CD4-positive, alpha-beta T cell treated with Interleukin-1 beta for 1 hour (primary cell): ENCODE results near the gene UPF3A.
"Not testable (repeated sequence)": the region's sequence is repeated elsewhere in the genome, so short reads cannot be mapped to it uniquely, and the experiment has no call there.

Source experiments
- DNase-seq, 2 donors: peaks; one replicate each; pipeline ENCODE4 v3.0.0-alpha.2; 2020 to 2022

UPF3A gene

DNA sequence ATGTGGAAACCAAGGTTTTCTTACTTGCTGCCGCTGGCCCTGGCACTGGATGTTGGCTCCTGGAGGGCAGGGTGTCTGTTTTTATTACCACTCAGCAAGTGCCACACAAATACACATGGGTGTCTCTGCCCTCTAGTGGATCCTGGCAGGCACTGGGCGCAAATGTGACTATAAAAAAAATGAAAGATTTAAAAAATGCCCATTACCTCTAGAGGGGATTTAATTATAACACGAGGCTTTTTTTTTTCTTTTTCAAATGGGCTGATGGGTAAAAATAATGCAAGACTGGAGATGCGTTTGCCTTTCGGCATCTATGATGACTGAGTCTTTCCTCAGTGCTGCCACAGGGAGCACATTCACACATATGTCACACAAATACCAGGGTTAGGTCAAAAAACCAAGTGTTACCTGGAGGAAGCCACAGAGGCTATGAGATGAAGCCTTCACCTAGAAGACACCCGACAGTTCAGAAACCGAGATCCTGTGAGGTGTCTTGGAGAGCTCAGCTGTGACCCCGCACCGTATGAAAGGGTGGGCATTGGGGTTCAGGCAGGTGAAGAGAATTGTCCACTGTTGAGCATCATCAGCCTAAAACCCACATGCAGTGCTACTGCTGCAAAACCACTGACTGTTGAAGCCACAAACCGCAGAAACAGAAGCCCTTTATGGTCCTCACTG lies 58.6 kb downstream of the UPF3A start:
- peak; percentile 52 to 67 for DNase-seq

DNA sequence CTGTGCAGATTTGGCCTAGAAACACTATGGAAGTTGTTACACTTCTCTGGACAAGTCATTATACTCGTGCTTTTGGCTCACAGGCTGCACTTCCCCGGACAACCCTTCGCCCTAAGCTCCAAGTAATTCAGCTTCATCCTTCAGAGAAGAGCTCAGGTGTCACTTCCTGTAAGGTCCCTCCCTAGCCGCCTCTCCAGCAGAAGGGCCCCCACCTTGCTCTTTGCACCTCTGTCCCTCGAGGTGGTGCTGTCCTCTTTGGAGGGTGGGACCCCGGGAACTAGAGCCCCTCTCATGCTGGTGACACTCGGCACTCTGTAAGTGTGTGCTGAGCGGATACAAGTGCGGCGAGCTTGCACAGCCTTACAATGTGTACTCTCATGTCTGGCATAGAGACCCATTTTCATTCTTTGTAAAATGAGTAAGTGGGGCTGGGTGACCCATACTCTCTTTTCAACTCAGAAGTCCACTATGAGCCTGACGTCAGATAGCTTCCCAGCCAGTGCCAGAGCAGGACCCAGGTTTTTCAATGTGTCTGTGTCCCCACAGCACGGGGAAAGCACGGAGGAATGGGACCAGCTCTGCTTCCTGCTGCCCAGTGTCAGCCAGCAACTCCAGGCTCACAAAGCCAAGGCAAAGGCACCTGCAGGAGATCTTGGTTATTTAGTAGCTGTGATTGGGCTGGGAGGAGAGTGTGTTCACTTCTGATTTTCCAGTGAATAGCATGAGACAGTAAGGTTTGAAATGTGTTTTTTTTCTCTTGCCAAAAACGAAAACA lies 59.8 kb downstream of the UPF3A start:
- DNase-seq = no peak

DNA sequence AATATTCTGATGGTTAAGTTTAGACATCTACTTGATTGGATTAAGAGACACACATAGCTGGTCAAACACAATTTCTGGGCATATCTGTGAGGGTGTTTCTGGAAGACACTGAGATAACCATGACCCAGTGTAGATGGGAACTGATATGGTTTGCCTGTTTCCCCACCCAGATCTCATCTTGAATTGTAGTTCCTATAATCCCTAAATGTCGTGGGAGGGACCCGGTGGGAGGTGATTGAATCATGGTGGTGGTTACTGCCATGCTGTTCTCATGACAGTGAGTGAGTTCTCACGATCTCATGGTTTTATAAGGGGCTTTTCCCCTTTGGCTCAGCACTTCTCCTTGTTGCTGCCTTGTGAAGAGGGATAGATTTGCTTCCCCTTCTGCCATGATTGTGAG lies 65.9 kb downstream of the UPF3A start:
- DNase-seq = not testable (repeated sequence)

DNA sequence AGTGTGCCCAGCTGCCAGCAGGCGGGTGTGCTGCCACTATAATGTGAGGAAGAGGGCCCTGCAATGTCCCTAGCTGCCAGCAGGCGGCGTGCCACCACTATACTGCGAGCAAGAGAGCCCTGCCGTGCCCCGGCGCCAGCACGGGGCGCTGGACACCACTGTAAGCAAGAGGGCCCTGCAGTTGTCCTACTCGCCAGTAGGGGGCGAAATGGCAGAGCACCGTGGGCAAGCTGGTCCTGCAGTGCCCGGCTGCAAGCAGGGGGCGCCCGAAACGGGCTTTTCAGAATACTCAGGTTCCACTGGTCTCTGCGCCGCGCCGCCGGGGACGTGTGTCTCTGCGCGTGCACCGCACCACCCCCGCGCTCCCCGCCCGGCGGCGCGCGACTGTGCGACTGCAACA lies 71.4 kb downstream of the UPF3A start:
- peak; percentile 29 to 35 for DNase-seq

DNA sequence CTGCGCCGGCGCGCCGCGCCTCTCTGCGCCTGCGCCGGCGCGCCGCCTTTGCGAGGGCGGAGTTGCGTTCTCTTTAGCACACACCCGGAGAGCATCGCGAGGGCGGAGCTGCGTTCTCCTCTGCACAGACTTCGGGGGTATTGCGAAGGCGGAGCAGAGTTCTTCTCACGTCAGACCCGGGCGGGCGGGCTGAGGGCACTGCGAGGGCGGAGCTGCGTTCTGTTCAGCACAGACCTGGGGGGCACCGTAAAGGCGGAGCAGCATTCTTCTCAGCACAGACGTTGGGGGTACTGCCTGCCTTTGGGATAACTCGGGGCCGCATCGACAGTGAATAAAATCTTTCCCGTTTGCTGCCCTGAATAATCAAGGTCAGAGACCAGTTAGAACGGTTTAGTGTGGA lies 72.0 kb downstream of the UPF3A start:
- DNase-seq = not testable (repeated sequence)
